BLaER1 treated with 17β-estradiol and CSF1 and Interleukin-3, amounts not matched to agents 10 nM and 100 nM (cell line): Measurements from ENCODE around the gene FLT3LG.
A peak's percentile ranks its signal among the peaks of the same experiment; 100 is the strongest.
"Not testable (repeated sequence)": the region's sequence is repeated elsewhere in the genome, so short reads cannot be mapped to it uniquely, and the experiment has no call there.

ENCODE experiments used
- H3K27ac ChIP-seq, 11 experiments: shearing (Covaris generic); formaldehyde crosslinking; 2 replicates each; pipeline ENCODE4 v1.8.1; 2022
- H3K27me3 ChIP-seq, 11 experiments: shearing (Covaris generic); formaldehyde crosslinking; 2 replicates each; pipeline ENCODE4 v1.8.1; 2022
- H3K36me3 ChIP-seq, 11 experiments: shearing (Covaris generic); formaldehyde crosslinking; 2 replicates each; pipeline ENCODE4 v1.8.1; 2022
- H3K4me1 ChIP-seq, 10 experiments: shearing (Covaris generic); formaldehyde crosslinking; 2 replicates each; pipeline ENCODE4 v1.8.1; 2022
- H3K4me2 ChIP-seq, 11 experiments: shearing (Covaris generic); formaldehyde crosslinking; 2 replicates each; pipeline ENCODE4 v1.8.1; 2022
- H3K4me3 ChIP-seq, 10 experiments: shearing (Covaris generic); formaldehyde crosslinking; 2 replicates each; pipeline ENCODE4 v1.8.1; 2022
- H3K9ac ChIP-seq, 11 experiments: shearing (Covaris generic); formaldehyde crosslinking; 2 replicates each; pipeline ENCODE4 v1.8.1; 2022
- H3K9me3 ChIP-seq, 11 experiments: shearing (Covaris generic); formaldehyde crosslinking; replicated peaks in 1 of 11; 2 replicates each; pipeline ENCODE4 v1.8.1; 2022
- H4K20me1 ChIP-seq, 11 experiments: shearing (Covaris generic); formaldehyde crosslinking; 2 replicates each; pipeline ENCODE4 v1.8.1; 2022
- Cebpa-rat ChIP-seq, 11 experiments: shearing (Covaris generic); IDR thresholded peaks; 2 replicates each; pipeline ENCODE4 v1.8.1; 2022

Gene FLT3LG

DNA sequence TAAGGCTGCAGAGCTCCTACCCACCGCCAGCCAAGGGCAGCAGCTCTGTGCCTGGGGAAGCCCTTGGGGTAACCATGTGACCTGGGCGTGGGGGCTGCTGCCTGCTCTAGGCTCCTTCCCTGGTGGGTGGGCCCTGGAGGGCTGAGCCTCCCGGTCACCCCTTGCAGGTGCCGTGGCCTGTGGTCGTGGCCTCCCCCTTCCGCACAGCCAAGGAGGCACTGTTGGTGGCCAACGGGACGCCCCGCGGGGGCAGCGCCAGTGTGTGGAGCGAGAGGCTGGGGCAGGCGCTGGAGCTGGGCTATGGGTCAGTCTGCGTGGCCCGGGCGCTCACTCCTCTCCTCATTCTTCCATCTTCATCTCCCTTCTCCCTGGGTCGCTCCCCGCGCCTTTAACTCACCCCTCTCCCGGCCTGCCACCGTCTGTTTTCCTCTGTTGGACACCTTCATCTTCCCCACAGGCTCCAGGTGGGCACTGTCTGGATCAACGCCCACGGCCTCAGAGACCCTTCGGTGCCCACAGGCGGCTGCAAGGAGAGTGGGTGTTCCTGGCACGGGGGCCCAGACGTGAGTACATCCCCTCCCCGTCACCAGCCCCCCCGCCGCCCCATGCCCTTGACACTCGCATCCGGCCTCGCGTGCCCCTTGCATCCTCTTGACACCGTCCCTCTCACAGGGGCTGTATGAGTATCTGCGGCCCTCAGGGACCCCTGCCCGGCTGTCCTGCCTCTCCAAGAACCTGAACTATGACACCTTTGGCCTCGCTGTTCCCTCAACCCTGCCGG lies 9.9 kb upstream of the FLT3LG start:
- Histone ChIP-seq H3K9ac (peak overlapping the region in 2 of 11 experiments; percentile 5 to 47; a peak in 2 of 22 replicates), H3K4me1 (peaks cover 30 to 48% (median 36%) of the 10 kb centered on the region in 10 experiments), H3K36me3 (peaks cover 53 to 72% (median 66%) of the 10 kb centered on the region in 11 experiments), H3K4me2 (no peak overlapping the region), H3K27me3 (no peaks in the 10 kb centered on the region), H3K27ac (no peak overlapping the region; a peak in 1 of 22 replicates), H3K9me3 (no peaks in the 10 kb centered on the region), H4K20me1 (peaks cover 0 to under 1% (median 0%) of the 10 kb centered on the region in 11 experiments; a peak in 1 of 22 replicates), H3K4me3 (no peak overlapping the region)
- no peak for TF ChIP-seq Cebpa-rat (IDR thresholded peaks at IDR 0.05)

DNA sequence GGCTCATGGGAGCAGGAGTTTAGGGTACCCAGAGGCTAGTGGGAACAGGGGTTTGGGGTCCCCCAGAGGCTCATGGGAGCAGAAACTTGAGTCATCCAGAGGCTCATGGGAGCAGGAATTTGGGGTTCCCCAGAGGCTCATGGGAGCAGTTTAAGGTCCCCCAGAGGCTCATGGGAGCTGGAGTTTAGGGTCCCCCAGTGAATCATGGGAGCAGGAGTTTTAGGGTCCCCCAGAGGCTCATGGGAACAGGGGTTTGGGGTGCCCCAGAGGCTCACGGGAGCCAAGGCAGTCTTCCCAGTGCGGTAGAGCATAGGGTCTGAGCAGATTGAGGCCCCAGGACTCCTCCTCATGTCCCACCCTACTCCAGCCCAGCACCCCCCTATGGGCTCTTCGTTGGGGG lies 8.6 kb upstream of the FLT3LG start:
- peaks cover 0 to 13% (median 0%) of the 10 kb centered on the region in 11 experiments; a peak in 6 of 22 replicates for H4K20me1 ChIP-seq
- H3K27ac ChIP-seq = peak overlapping the region in 6 of 11 experiments; percentile 4 to 22 (median 10); a peak in 6 of 22 replicates
- TF ChIP-seq Cebpa-rat (IDR thresholded peaks at IDR 0.05) = no peak
- H3K4me1 ChIP-seq = peaks cover 33 to 54% (median 41%) of the 10 kb centered on the region in 10 experiments
- peaks cover 42 to 60% (median 53%) of the 10 kb centered on the region in 11 experiments for H3K36me3 ChIP-seq
- no peaks in the 10 kb centered on the region for H3K27me3 ChIP-seq
- no peak overlapping the region for H3K4me2 ChIP-seq
- H3K9ac ChIP-seq = no peak overlapping the region; a peak in 1 of 22 replicates
- H3K9me3 ChIP-seq = no peaks in the 10 kb centered on the region
- H3K4me3 ChIP-seq = no peak overlapping the region

DNA sequence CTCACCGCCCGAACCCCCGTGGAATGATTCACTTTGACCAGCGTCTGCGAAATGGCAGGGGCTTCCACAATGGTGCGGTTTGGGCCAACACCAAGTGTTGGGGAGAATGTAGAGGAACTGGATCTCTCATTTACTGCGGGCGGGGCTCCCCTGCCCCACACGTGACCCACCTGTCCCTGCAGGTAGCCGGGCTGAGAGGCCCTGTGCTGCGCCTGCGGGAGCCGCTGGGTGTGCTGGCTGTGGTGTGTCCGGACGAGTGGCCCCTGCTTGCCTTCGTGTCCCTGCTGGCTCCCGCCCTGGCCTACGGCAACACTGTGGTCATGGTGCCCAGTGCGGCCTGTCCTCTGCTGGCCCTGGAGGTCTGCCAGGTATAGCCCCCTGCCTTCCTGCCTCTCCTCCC lies 5.8 kb upstream of the FLT3LG start:
- peak overlapping the region in 3 of 10 experiments; percentile 31 to 45 (median 39); a peak in 4 of 20 replicates for H3K4me3 ChIP-seq
- H3K27ac ChIP-seq = peak overlapping the region in 10 of 11 experiments; percentile 67 to 82 (median 78); a peak in 21 of 22 replicates
- peak overlapping the region; percentile 72 to 94 (median 90) for H3K4me2 ChIP-seq
- peaks cover 48 to 77% (median 69%) of the 10 kb centered on the region in 10 experiments for H3K4me1 ChIP-seq
- H3K27me3 ChIP-seq = no peaks in the 10 kb centered on the region
- no peaks in the 10 kb centered on the region for H3K9me3 ChIP-seq
- peaks cover 0 to 15% (median 0%) of the 10 kb centered on the region in 11 experiments; a peak in 6 of 22 replicates for H4K20me1 ChIP-seq
- no peak for TF ChIP-seq Cebpa-rat (IDR thresholded peaks at IDR 0.05)
- H3K36me3 ChIP-seq = peaks cover 31 to 44% (median 36%) of the 10 kb centered on the region in 11 experiments
- peak overlapping the region; percentile 12 to 68 (median 53); a peak in 20 of 22 replicates for H3K9ac ChIP-seq

- H3K9ac ChIP-seq = peak overlapping the region in 10 of 11 experiments; percentile 55 to 69 (median 66); a peak in 18 of 22 replicates
- peak overlapping the region; percentile 34 to 82 (median 79); a peak in 21 of 22 replicates for H3K27ac ChIP-seq
These were observed 5.1 kb upstream of the FLT3LG start for GRCh38 chr19:49468746-49469447.

DNA sequence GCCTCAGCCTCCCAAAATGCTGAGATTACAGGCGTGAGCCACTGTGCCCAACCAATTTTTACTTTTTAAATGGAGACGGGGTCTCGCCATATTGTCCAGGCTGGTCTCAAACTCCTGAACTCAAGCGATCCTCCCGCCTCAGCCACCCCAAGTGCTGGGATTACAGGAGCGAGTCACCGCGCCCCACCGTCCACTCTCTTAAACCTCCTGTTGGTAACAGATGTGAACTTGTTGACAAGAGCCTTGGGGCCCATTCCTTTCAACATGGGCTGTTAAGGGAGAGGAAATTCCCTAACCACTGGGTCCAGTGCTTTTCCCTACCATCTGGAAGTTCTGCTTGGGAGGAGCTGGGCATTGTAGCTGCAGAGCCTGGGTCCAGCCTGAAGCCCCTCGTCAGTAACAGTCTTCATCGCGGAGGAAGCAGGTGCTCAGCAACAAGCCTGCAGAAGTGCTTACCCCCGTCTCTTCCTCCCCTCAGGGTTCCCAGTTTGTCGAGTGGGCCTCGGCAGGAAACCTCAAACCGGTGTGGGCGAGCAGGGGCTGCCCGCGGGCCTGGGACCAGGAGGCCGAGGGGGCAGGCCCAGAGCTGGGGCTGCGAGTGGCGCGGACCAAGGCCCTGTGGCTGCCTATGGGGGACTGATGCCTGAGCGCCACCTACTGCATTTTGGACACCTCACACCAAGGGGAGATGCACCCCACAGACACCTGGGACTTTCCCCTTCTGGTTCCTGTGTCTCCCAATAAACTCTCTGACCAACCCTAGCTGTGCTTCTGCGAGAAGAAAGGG lies 4.0 kb upstream of the FLT3LG start:
- Histone ChIP-seq H3K36me3 (peaks cover 20 to 31% (median 22%) of the 10 kb centered on the region in 11 experiments), H3K27me3 (no peaks in the 10 kb centered on the region), H3K4me2 (peak overlapping the region; percentile 72 to 94 (median 90)), H3K27ac (peak overlapping the region; percentile 34 to 82 (median 79); a peak in 21 of 22 replicates), H3K9me3 (no peaks in the 10 kb centered on the region), H3K4me3 (peak overlapping the region in 5 of 10 experiments; percentile 12 to 39 (median 18); a peak in 5 of 20 replicates), H4K20me1 (peaks cover 0 to 15% (median 0%) of the 10 kb centered on the region in 11 experiments; a peak in 6 of 22 replicates), H3K4me1 (peaks cover 54 to 90% (median 80%) of the 10 kb centered on the region in 10 experiments), H3K9ac (peak overlapping the region; percentile 11 to 69 (median 66); a peak in 21 of 22 replicates)
- no peak for TF ChIP-seq Cebpa-rat (IDR thresholded peaks at IDR 0.05)

More at GRCh38 chr19:49468746-49469447, 5.1 kb upstream of the FLT3LG start:
- H3K4me3 ChIP-seq = peak overlapping the region in 5 of 10 experiments; percentile 17 to 45 (median 31); a peak in 8 of 20 replicates
- H4K20me1 ChIP-seq = peaks cover 0 to 15% (median 0%) of the 10 kb centered on the region in 11 experiments; a peak in 6 of 22 replicates
- TF ChIP-seq Cebpa-rat (IDR thresholded peaks at IDR 0.05) = peak in 6 of 11 experiments; percentile 15 to 53 (median 34); a peak in 4 of 22 replicates
- peak overlapping the region; percentile 72 to 94 (median 90) for H3K4me2 ChIP-seq
- no peaks in the 10 kb centered on the region for H3K27me3 ChIP-seq
- H3K36me3 ChIP-seq = peaks cover 31 to 42% (median 34%) of the 10 kb centered on the region in 11 experiments
- H3K9me3 ChIP-seq = no peaks in the 10 kb centered on the region
- H3K4me1 ChIP-seq = peaks cover 54 to 82% (median 74%) of the 10 kb centered on the region in 10 experiments

GRCh38 chr19:49470615-49470978 lies 3.4 kb upstream of the FLT3LG start:
- peak overlapping the region in 10 of 11 experiments; percentile 76 to 82 (median 79); a peak in 20 of 22 replicates for H3K27ac ChIP-seq
- H3K4me3 ChIP-seq = peak overlapping the region in 1 of 10 experiments; percentile 7; a peak in 1 of 20 replicates
- peaks cover 14 to 25% (median 16%) of the 10 kb centered on the region in 11 experiments for H3K36me3 ChIP-seq
- TF ChIP-seq Cebpa-rat (IDR thresholded peaks at IDR 0.05) = no peak
- H3K9ac ChIP-seq = peak overlapping the region in 10 of 11 experiments; percentile 55 to 69 (median 66); a peak in 18 of 22 replicates
- peaks cover 0 to 15% (median 0%) of the 10 kb centered on the region in 11 experiments; a peak in 6 of 22 replicates for H4K20me1 ChIP-seq
- H3K4me1 ChIP-seq = peaks cover 54 to 96% (median 86%) of the 10 kb centered on the region in 10 experiments
- no peaks in the 10 kb centered on the region for H3K27me3 ChIP-seq
- H3K4me2 ChIP-seq = peak overlapping the region; percentile 72 to 94 (median 90)
- no peaks in the 10 kb centered on the region for H3K9me3 ChIP-seq

DNA sequence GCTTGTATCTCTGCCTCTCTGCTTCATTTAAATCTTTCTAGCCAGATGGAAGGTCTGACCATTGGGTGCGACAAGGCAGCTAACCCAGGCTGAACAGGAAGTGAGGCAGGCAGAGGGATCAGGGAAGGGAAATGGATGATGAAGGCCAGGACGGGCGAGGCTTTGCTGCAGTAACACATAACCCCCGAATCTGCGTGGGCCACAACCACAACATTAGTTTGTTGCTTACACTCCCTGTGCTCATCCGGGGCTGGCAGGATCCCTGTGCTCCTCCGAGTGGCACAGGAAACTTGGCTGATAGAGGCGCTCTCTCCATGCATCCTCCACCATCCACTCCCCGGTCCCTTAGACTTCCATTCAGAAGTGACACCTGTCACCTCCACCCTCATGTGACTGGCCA lies 1.1 kb upstream of the FLT3LG start:
- Histone ChIP-seq H3K4me1 (peaks cover 50 to 92% (median 90%) of the 10 kb centered on the region in 10 experiments), H3K9me3 (no peaks in the 10 kb centered on the region), H3K4me3 (peak overlapping the region in 1 of 10 experiments; percentile 63; a peak in 1 of 20 replicates), H3K27ac (peak overlapping the region in 8 of 11 experiments; percentile 13 to 80 (median 66); a peak in 10 of 22 replicates), H3K4me2 (peak overlapping the region; percentile 80 to 96 (median 88)), H4K20me1 (peaks cover 0 to 15% (median 0%) of the 10 kb centered on the region in 11 experiments; a peak in 6 of 22 replicates), H3K9ac (peak overlapping the region in 9 of 11 experiments; percentile 12 to 80 (median 67); a peak in 12 of 22 replicates), H3K36me3 (peaks cover 0 to 6% (median 0%) of the 10 kb centered on the region in 11 experiments; a peak in 5 of 22 replicates), H3K27me3 (no peaks in the 10 kb centered on the region)
- TF ChIP-seq Cebpa-rat (IDR thresholded peaks at IDR 0.05) = no peak

- Histone ChIP-seq H3K4me2 (peak overlapping the region; percentile 80 to 96 (median 88)), H3K9ac (peak overlapping the region; percentile 65 to 83 (median 76); a peak in 21 of 22 replicates), H3K27ac (peak overlapping the region in 9 of 11 experiments; percentile 53 to 80 (median 71); a peak in 15 of 22 replicates), H3K4me3 (peak overlapping the region; percentile 46 to 71 (median 56)), H3K4me1 (peaks cover 45 to 87% (median 84%) of the 10 kb centered on the region in 10 experiments), H4K20me1 (peaks cover 0 to 15% (median 0%) of the 10 kb centered on the region in 11 experiments; a peak in 6 of 22 replicates)
- not testable (repeated sequence) for H3K27me3 ChIP-seq, H3K9me3 ChIP-seq, H3K36me3 ChIP-seq
These were observed 531 bp upstream of the FLT3LG start for GRCh38 chr19:49473501-49473867.
